ENCODE measurements around the gene PTPRE.

Gene PTPRE

DNA sequence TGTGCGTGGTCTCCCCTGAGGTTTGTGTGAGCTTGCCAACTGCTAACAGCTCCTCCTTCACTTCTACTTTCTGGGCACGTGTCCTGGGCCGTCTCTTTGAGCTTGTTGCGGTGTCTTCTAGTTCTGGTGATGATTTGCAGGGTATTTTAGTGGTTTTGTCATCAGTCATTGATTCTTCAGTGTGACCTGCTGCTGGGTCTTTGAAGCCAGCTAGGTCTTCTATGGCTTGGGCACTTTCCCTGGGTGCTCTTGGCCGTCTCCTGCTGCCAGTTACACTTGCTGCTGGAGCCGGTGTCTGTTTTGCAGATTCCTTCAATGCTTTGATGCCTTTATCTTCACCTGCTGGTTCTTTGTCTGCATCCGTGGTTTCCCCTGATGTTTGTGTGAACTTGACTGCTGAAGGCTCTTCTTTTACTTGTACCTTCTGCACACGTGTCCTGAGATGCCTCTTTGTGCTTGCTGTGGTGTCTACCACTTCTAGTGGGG is 196.4 kb downstream of the PTPRE start:
- TF ChIP-seq CTCF (IDR thresholded peaks at IDR 0.05; ENCODE audit: low read depth, low read length), result no peak
- DNase-seq (ENCODE audit: extremely low read depth, low read depth), result no peak

- DNase-seq (ENCODE audit: extremely low read depth, low read depth), result no peak
- TF ChIP-seq CTCF (IDR thresholded peaks at IDR 0.05; ENCODE audit: low read depth, low read length), result no peak
Measured at GRCh38 chr10:128105383-128105782, 198.5 kb downstream of the PTPRE start.

- no peak for DNase-seq (ENCODE audit: extremely low read depth, low read depth)
- no peak for TF ChIP-seq CTCF (IDR thresholded peaks at IDR 0.05; ENCODE audit: low read depth, low read length)
Measured at GRCh38 chr10:128109707-128110106, 202.8 kb downstream of the PTPRE start.

- no peak for DNase-seq (ENCODE audit: extremely low read depth, low read depth)
- TF ChIP-seq CTCF (IDR thresholded peaks at IDR 0.05; ENCODE audit: low read depth, low read length), result no peak
Measured at GRCh38 chr10:128110339-128110738, 203.4 kb downstream of the PTPRE start.

DNA sequence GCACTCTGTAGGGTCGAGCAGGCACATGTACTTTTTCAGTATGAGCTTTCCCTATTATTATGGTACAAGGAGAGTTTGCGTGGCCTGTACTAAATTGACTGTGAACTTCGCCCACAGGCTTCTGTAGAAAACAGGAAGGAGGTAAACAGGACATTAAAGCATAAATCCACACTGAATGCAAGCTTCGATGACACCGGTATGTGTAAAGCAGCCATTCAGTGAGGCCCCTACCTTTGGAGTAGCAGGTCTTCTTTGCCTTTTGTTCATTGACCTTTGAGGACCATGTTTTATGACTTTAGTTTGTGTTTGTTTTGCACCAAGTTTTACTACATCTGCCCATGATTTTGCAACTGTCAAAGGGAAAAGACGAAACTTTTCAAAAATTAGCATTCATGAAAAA is 204.8 kb downstream of the PTPRE start:
- no peak for TF ChIP-seq CTCF (IDR thresholded peaks at IDR 0.05; ENCODE audit: low read depth, low read length)
- no peak for DNase-seq (ENCODE audit: extremely low read depth, low read depth)

DNA sequence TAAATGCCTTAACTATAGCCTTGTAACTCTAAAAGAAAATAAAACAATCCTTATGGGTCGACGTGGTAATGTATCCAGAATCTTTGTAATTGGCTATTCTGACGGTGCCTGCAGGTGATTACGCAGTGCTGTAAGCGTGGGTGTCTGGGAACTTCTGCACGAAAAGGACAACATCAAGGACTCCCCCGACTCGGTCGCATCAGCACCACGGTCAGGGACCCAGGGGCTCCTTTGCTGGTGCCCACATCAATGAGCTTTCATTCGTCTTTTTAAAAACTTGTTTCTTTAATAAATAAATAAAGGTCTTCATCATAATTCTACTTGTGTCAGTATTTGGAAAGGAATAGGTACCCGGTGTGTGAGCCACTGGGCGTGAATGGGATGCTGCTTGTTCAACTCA is 206.1 kb downstream of the PTPRE start:
- DNase-seq (ENCODE audit: extremely low read depth, low read depth), result no peak
- TF ChIP-seq CTCF (IDR thresholded peaks at IDR 0.05; ENCODE audit: low read depth, low read length), result no peak

- no peak for DNase-seq (ENCODE audit: extremely low read depth, low read depth)
- no peak for TF ChIP-seq CTCF (IDR thresholded peaks at IDR 0.05; ENCODE audit: low read depth, low read length)
Measured at GRCh38 chr10:128114901-128115300, 208.0 kb downstream of the PTPRE start.

All from AG09319 (cell line).